PC-9 (cell line): ENCODE data around the gene CD38.

Experiments used
- CTCF ChIP-seq: fragments of 200-600 bp; sonication (generic); conservative IDR thresholded peaks from 2 replicates; pipeline ENCODE4 v1.6.1; 2017; ENCODE audit warnings: mixed run types, antibody characterized with exemption, mild to moderate bottlenecking, moderate library complexity
- EZH2 ChIP-seq: fragments of 200-600 bp; sonication (generic); IDR thresholded peaks from 2 replicates; pipeline ENCODE4 v1.8.0; 2017; ENCODE audit warnings: antibody characterized with exemption, low read depth

- no peak for TF ChIP-seq CTCF
- no peak for TF ChIP-seq EZH2
These were observed 34.0 kb upstream of the CD38 start for GRCh38 chr4:15744016-15744545.
